Ishikawa (cell line): Measurements from ENCODE around the gene FALEC.

Experiments
- CEBPB ChIP-seq: IDR thresholded peaks from 2 replicates; pipeline ENCODE4 v1.6.1; 2012
- CREB1 ChIP-seq: IDR thresholded peaks from 2 replicates; pipeline ENCODE4 v1.6.1; 2012; ENCODE audit warnings: low read depth
- EGR1 ChIP-seq: IDR thresholded peaks from 2 replicates; pipeline ENCODE4 v1.6.1; 2012
- EP300 ChIP-seq: IDR thresholded peaks from 2 replicates; pipeline ENCODE4 v1.6.1; 2012; ENCODE audit warnings: borderline replicate concordance
- FOXM1 ChIP-seq: IDR thresholded peaks from 2 replicates; pipeline ENCODE4 v1.6.1; 2012; ENCODE audit warnings: low read depth, borderline replicate concordance
- MAX ChIP-seq: IDR thresholded peaks from 2 replicates; pipeline ENCODE4 v1.6.1; 2012
- NFIC ChIP-seq: IDR thresholded peaks from 2 replicates; pipeline ENCODE4 v1.6.1; 2012
- RAD21 ChIP-seq: IDR thresholded peaks from 2 replicates; pipeline ENCODE4 v1.6.1; 2012; ENCODE audit warnings: low read depth
- REST ChIP-seq: IDR thresholded peaks from 2 replicates; pipeline ENCODE4 v1.6.1; 2012; ENCODE audit warnings: low read depth, mild to moderate bottlenecking
- TAF1 ChIP-seq: IDR thresholded peaks from 2 replicates; pipeline ENCODE4 v1.6.1; 2012; ENCODE audit warnings: low read depth, mild to moderate bottlenecking
- TCF12 ChIP-seq: IDR thresholded peaks from 2 replicates; pipeline ENCODE4 v1.6.1; 2012; ENCODE audit warnings: low read depth
- TEAD4 ChIP-seq: IDR thresholded peaks from 2 replicates; pipeline ENCODE4 v1.6.1; 2012
- USF1 ChIP-seq: IDR thresholded peaks from 2 replicates; pipeline ENCODE4 v1.6.1; 2012
- YY1 ChIP-seq: IDR thresholded peaks from 2 replicates; pipeline ENCODE4 v1.6.1; 2012; ENCODE audit warnings: low read depth
- ZBTB7A ChIP-seq: IDR thresholded peaks from 2 replicates; pipeline ENCODE4 v1.6.1; 2012; ENCODE audit warnings: low read depth

The FALEC gene

GRCh38 chr1:150561254-150561973 is 45.9 kb downstream of the FALEC start:
- TF ChIP-seq TCF12 (peak; percentile 55; the same call in 1 of the 2 replicates), TAF1 (no peak), REST (no peak), YY1 (no peak), EP300 (peak; percentile 60; the same call in 1 of the 2 replicates), CREB1 (0 out of 2 replicates have a peak, but pooled peaks have one; percentile 1), USF1 (no peak), ZBTB7A (0 out of 2 replicates have a peak, but pooled peaks have one; percentile 35), EGR1 (no peak), TEAD4 (peak; percentile 89), CEBPB (no peak), RAD21 (peak; percentile 33; the same call in 1 of the 2 replicates), NFIC (peak; percentile 75), FOXM1 (0 out of 2 replicates have a peak, but pooled peaks have one; percentile 23), MAX (no peak)

- peak; percentile 53 for TF ChIP-seq TEAD4
- no peak for TF ChIP-seq REST
- peak; percentile 53 for TF ChIP-seq NFIC
- no peak for TF ChIP-seq MAX
- peak; percentile 57; the same call in 1 of the 2 replicates for TF ChIP-seq TCF12
- peak; percentile 68; the same call in 1 of the 2 replicates for TF ChIP-seq EP300
- TF ChIP-seq USF1, result peak; percentile 79
- TF ChIP-seq FOXM1, result peak; percentile 9; the same call in 1 of the 2 replicates
- TF ChIP-seq TAF1, result 0 out of 2 replicates have a peak, but pooled peaks have one; percentile 28
Measured at GRCh38 chr1:150561974-150562445, 46.5 kb downstream of the FALEC start.

- no peak; the same call in 1 of the 2 replicates for TF ChIP-seq ZBTB7A
- 0 out of 2 replicates have a peak, but pooled peaks have one; percentile 1 for TF ChIP-seq TAF1
Measured at GRCh38 chr1:150562446-150563339, 47.1 kb downstream of the FALEC start.

GRCh38 chr1:150563340-150564038 is 47.9 kb downstream of the FALEC start:
- TF ChIP-seq NFIC (peak; percentile 56; the same call in 1 of the 2 replicates), TEAD4 (0 out of 2 replicates have a peak, but pooled peaks have one; percentile 19), CEBPB (no peak)
